HG02798 (cell line): ENCODE data around the gene ORAI3.
"Not testable (repeated sequence)": the region's sequence is repeated elsewhere in the genome, so short reads cannot be mapped to it uniquely, and the experiment has no call there.

ENCODE experiments used
- ATAC-seq: cut with Tn5 transposase; IDR thresholded peaks from one replicate; pipeline ENCODE4 v1.9.1; 2021; ENCODE audit warnings: mild to moderate bottlenecking; ENCODE audit not compliant: unreplicated experiment, poor library complexity

ORAI3 gene

GRCh38 chr16:30923554-30924075, 25.3 kb upstream of the ORAI3 start, which contains the start of gene FBXL19:
Gene FBXL19, plus strand, starts transcription at chr16:30923572. Its CDS starts 2,183 bp downstream, at chr16:30925755.
- no peak for ATAC-seq

- no peak for ATAC-seq
Observed at GRCh38 chr16:30924076-30924912, 24.6 kb upstream of the ORAI3 start.

GRCh38 chr16:30924913-30925631, 23.8 kb upstream of the ORAI3 start:
- no peak for ATAC-seq

GRCh38 chr16:30925632-30925987, 23.3 kb upstream of the ORAI3 start:
- no peak for ATAC-seq

GRCh38 chr16:30925995-30926811, 22.7 kb upstream of the ORAI3 start:
- no peak for ATAC-seq

GRCh38 chr16:30926937-30927788, 21.7 kb upstream of the ORAI3 start:
- no peak for ATAC-seq

- ATAC-seq: no peak
Observed at GRCh38 chr16:30927789-30928378, 21.0 kb upstream of the ORAI3 start.

GRCh38 chr16:30928390-30928789, 20.5 kb upstream of the ORAI3 start:
- ATAC-seq: no peak

- ATAC-seq: no peak
Observed at GRCh38 chr16:30929167-30929566, 19.7 kb upstream of the ORAI3 start.

GRCh38 chr16:30930160-30930571, 18.7 kb upstream of the ORAI3 start:
- no peak for ATAC-seq

GRCh38 chr16:30931068-30931650, 17.7 kb upstream of the ORAI3 start:
- no peak for ATAC-seq

- no peak for ATAC-seq
Observed at GRCh38 chr16:30934827-30935557, 13.9 kb upstream of the ORAI3 start.

GRCh38 chr16:30937692-30938091, 11.2 kb upstream of the ORAI3 start:
- no peak for ATAC-seq

- ATAC-seq: not testable (repeated sequence)
Observed at GRCh38 chr16:30939571-30939970, 9.3 kb upstream of the ORAI3 start.

GRCh38 chr16:30941600-30942425, 7.1 kb upstream of the ORAI3 start:
- peak; percentile 91 for ATAC-seq

GRCh38 chr16:30942426-30942806, 6.5 kb upstream of the ORAI3 start:
- no peak for ATAC-seq

GRCh38 chr16:30944352-30944751, 4.5 kb upstream of the ORAI3 start:
- ATAC-seq: no peak
